Nephron (organoid): ENCODE results near the gene ANAPC16.

Source experiments
- H3K27ac Mint-ChIP-seq, 3 experiments: 2 replicates each; pipeline ENCODE4 v1.8.0; 2020; ENCODE audit warnings: mixed read lengths in 3 of 3, mild to moderate bottlenecking in 2 of 3, moderate library complexity in 1 of 3
- H3K27me3 Mint-ChIP-seq: 2 replicates; pipeline ENCODE4 v1.8.0; 2021; ENCODE audit warnings: low read depth, mild to moderate bottlenecking, moderate library complexity, mixed read lengths
- H3K36me3 Mint-ChIP-seq: 2 replicates; pipeline ENCODE4 v1.8.0; 2020; ENCODE audit warnings: low read depth, mixed read lengths
- H3K4me1 Mint-ChIP-seq: 2 replicates; pipeline ENCODE4 v1.8.0; 2020; ENCODE audit warnings: mixed read lengths
- H3K4me3 Mint-ChIP-seq, 3 experiments: 2 replicates each; pipeline ENCODE4 v1.8.0; 2020; ENCODE audit warnings: mild to moderate bottlenecking in 3 of 3, mixed read lengths in 3 of 3, moderate library complexity in 2 of 3
- H3K9me3 Mint-ChIP-seq: 2 replicates; pipeline ENCODE4 v1.8.0; 2020; ENCODE audit warnings: mixed read lengths
- TF ChIP-seq, protein P1 (sequence below), 3 experiments: fragments of 200-600 bp; sonication (generic); IDR thresholded peaks; one replicate each; pipeline ENCODE4 v1.5.0; 2021; ENCODE audit warnings: antibody characterized with exemption in 3 of 3; ENCODE audit not compliant: unreplicated experiment in 3 of 3

Gene ANAPC16

DNA sequence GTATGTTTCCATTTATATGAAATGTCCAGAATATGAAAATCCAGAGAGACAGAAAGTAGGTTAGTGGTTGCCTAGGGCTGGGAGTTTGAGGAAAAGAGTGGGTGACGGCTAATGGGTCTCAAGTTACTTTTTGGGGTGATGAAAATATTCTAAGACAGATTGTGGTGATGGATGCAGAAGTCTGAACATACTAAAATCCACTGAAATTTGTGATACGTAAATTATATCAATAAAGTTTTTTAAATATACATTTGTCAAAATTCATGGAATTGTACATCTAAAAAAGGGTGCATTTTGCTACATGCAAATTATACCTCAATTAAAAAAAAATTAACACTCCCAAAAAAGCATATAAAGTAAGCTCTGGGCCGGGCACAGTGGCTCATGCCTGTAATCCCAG lies 67.3 kb downstream of the ANAPC16 start:
- Mint-ChIP-seq H3K36me3 (no peaks in the 10 kb centered on the region), H3K27me3 (peaks cover 10% of the 10 kb centered on the region), H3K27ac (no peak overlapping the region), H3K4me1 (peaks cover 10% of the 10 kb centered on the region), H3K9me3 (no peaks in the 10 kb centered on the region), H3K4me3 (no peak overlapping the region)
- TF ChIP-seq, protein P1, sequence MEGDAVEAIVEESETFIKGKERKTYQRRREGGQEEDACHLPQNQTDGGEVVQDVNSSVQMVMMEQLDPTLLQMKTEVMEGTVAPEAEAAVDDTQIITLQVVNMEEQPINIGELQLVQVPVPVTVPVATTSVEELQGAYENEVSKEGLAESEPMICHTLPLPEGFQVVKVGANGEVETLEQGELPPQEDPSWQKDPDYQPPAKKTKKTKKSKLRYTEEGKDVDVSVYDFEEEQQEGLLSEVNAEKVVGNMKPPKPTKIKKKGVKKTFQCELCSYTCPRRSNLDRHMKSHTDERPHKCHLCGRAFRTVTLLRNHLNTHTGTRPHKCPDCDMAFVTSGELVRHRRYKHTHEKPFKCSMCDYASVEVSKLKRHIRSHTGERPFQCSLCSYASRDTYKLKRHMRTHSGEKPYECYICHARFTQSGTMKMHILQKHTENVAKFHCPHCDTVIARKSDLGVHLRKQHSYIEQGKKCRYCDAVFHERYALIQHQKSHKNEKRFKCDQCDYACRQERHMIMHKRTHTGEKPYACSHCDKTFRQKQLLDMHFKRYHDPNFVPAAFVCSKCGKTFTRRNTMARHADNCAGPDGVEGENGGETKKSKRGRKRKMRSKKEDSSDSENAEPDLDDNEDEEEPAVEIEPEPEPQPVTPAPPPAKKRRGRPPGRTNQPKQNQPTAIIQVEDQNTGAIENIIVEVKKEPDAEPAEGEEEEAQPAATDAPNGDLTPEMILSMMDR (IDR thresholded peaks at IDR 0.05; ENCODE audit: unreplicated experiment in 3 of 3) = no peak
